Measurements from ENCODE around the gene NPTXR.

NPTXR gene

DNA sequence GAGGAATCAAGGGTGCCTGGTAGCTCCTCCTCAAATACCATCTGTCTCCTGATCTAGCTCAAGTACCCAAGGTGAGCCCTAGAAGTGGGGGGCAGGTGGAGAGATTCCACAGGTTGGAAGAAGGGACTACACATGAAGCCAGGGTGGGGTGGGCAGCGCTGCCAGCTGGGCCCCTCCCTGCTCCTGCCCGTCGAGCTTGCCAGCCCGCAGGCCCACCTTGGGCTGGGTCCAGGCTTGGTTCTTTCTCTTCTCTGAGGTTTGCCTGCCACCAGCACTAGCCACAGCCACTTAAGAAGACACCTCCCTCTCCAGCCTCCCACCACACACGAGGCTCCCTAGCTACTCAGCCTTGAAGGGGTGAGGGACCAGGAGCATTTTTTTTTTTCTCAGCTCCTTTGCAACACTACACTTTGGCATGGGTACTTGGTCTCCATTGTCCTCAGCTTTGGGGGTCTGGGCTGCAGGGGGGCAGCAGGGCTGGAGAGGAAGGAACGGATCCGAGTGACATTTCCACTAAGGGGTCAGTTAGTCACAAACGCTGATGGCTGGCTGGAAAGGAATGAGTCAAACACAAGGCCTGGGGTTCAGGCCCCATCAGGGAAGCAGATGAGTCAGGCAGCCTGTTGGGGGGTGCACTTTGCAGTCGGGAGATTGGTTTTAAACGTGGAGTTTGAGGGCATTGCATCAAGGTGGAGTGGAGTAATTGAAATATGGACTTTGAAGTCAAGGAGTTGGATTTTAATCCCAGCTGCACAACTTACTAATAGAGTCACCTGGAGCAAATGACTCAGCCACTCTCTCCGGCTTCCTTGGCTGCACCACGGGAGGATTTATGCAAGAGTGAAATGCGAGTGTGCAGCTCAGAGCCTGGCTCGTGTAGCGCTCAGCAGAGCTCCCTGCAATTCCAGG is 7.4 kb upstream of the NPTXR start:
- peak; percentile 36 for FAIRE-seq

DNA sequence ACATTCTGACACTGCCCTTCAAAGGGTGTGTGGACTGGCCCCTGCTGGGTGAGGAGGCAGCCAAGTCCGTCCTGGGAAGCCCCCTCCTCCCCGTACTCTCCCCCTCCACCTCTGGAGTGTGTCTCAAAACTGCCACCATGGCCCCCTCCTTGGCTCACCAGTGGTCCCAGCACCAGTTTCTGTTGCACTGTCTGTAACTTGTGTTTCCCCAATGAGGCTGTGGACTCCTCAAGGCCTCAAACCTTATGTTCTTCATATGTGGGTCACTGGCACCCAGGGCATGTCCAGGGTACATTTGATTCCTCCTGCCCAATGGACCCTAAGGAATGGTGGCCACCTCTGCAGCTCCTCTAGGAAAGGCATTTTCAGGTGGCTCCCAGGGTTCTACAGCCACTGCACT is 6.6 kb upstream of the NPTXR start:
- FAIRE-seq = no peak

DNA sequence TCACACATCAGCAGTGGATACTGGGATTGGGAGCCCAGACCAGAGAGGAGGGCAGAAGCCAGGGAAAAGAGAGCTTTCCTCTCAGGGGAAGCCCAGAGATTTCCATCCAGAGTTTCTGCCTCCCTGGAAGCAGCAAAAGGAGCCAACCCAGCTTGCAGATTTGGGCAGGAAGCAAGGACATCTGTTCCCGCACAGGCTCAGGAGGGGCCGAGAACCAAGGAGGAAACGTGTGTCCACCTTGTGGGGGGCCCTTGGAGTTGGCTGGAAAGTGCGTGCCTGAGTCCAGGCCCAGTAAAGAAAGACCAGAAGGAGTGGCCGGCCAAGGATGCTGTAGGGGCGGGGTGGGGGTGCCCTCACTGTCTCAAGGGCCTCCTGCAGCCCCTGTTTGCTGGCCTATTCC is 6.0 kb upstream of the NPTXR start:
- no peak for FAIRE-seq

DNA sequence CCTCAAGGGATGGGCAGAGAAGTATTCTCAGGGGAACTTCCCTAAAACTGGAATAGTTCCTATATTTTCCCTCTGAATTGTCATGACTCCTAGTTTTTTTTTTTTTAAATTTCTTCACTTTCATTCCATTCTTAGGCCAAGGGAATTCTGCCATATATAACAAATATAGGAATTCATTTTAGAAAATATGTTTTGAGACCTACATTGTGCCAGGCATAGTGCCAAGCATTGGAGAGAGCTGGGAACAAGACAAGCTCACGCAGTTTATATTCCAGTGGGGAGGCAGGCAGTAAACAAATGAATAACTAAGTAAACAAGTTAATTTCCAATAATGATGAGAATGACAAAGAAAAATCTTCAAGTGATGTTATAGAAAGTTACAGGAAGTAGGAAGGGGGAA is 2.6 kb upstream of the NPTXR start:
- no peak for FAIRE-seq

DNA sequence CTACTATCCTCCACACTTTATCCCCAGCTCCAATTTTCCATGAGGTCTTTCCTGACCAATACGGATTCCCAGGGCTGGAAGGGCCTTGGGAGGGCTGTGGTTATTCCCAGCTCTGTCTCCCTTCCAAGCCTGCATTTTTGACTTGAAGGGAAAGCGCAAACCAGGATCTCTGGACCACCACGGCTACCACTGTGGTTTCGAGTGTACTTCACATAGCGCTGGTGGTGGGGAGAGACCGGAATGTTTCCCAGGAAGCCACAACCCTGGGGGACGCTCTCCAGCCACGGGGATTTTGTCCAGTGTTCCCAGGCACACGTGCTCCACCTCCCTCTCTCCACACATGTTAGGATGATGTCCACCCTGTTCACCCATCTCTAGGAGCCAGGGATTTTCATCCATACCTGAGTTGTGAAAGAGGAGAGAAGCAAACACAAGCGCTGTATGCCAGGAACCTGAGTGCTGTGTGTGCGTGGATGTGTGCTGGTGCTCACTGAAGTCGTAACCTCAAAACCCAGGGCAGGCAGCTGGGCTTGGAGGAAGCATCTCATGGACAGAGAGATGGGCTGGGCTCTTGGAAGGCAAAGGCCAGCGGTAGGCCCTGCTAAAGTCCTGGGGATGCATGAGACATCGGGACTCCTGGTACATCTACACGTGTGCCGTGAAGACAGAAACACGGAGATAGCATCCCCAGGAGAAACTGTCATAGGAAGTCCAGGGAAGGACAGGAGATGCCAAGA is 1.3 kb upstream of the NPTXR start:
- no peak for FAIRE-seq

DNA sequence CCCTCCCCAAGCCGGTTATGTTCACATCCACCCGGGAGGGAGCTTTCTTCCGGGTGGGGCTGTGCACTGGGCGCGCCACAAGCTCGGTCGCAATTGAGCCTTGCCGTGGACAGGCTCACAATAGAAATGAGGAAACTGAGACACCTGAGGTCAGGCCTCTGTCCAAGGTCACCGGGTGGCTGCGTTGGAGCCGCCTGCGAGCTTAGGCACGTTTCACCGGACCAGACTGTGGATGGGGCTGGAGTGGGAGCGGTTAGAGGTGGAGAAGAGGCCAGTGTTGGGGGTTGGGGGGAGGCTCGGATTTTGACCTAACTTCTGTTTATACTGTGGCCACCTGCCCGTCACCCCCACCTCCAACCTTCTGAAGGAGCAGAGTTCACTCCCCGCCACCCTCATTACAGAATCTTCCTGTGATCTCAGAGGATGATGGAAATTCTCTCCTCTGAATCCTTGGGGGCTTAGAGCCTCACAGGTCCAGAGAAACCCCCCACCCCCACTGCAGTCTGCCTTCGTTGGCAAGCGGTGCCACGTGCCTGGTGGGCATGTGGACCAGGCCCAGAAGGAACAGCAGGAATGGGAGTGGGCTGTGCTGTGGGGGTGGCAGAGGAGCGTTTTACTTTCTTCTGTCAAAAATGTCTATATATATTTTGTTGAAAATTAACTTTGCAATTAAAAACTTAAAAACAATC is 631 bp upstream of the NPTXR start:
- FAIRE-seq = no peak

DNA sequence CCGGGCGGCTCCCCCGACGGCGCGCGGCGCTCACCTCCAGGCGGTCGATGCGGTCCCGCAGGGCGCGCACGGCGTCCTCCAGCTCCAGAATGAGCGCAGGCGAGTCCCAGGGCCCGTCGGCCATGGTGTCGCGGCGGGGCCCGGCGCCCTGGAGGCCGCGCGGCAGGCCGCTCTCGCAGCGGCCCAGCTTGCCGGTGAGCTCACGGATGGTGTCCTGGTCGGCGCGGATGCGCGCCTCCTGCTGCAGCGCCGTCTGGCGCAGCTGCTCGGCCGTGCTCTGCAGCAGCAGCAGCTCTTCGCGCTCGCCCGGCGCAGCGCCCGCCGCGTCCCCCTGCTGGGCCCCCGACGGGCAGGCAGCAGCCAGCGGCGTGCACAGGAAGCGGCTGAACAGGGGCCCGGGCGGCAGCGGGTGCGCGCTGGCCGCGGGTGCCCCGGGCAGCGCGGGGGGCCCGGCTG is 599 bp downstream of the NPTXR start:
- no peak for FAIRE-seq

DNA sequence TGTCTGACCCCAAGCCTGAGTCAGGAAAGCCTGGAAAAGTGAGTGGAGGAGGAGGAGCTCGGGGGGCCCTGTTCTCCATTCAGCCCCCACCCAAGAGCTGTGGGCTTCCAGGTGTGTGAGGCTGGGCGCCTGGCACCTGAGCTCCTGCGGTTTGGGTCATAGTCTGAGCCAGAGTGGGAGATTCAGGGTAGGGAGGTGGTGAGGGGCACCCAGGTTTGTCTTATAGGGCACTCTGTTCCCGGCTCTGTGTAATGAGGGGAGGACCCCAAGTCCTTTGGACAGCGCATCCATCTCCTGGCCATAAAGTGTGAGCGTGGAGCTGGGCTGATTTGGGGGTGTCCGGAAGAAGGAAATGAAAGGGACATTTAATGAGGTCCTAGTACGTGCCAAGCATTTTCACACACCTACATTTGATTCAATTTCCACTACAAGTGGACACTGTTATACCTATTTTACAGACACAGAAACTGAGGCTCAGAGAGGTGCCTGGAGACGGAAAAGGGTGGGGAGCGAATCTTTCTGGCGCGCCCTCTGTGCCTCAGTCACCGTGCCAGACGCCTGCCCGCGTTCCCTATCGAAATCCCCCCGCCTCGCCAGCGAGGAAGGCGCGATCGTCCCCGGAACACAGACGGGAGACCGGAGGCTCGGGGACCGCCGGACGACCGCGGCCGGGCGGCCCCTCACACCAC is 1.2 kb downstream of the NPTXR start:
- FAIRE-seq = no peak

DNA sequence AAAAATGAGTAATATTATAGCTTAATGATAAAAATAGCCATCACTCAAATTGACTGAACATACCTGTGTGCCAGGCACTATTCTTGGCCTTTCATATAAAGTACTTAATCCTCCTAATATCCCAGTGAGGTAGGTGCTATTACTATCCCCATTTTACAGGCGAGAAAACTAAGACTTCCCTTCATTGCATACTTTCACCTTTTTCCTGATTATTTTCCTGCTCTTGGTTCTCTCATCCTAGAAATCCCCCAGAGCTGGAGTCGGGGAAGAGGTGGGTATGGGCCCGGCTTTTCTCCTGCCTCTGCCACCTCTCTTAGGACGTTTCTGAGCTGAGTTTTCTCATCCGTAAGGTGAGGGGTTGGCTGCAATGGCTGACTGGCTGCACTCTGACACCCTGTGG is 2.2 kb downstream of the NPTXR start:
- FAIRE-seq = no peak

DNA sequence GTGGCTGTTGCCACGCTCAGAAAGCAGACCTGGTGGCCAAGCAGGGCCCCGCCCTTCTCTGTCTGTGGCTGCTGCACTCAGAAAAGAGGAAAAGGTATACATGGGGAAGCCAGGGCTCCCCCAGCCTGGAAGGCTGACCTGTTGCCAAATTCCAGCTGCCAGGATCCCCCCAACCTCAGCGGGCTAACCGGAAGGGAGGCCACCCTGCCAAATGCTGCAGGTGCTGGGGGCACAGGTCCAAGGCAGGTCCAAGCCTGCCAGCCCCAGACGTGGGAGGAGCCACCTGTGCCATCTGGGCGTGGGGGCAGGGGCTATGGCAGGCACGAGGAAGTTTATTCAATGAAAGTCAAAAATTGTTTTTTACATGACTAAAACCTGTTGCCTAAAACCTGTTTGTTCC is 2.6 kb downstream of the NPTXR start:
- FAIRE-seq = no peak

DNA sequence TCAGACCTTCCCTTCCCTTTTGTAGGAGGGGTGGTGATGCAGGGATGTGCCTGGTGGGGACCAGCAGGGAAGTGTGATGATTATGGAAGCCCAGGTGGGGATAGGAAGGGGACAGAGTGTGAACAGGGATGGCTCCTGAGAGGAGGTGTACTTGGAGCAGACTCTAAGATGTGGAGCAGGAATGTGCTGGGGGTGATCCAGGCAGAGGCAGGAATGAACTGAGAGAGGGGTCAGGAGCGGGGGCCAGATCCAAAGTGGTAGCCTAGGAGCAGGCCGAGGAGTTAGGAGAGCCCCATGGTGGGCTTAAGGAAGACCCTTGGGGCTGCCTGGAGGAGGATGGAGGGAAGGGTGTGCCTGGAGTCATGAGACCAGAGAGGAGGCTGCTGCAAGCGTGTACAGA is 3.7 kb downstream of the NPTXR start:
- FAIRE-seq = no peak

DNA sequence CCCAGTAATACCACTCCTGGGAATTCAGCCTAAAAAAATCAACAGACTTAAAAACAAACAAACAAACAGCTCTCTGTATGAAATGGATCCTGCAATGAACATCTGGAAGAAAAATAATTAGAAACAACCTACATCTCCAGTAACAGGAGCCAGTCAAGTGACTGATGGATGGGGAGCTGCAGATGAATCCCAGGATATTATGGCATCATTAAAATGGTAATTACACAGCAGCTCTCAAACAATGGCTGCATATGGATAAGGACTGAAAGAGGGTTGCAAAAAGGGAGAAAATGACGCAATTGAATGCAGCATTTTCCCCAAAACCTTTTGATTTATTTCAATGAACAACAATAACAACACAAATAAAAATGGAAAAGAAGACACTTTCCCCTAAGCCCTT is 4.1 kb downstream of the NPTXR start:
- no peak for FAIRE-seq

DNA sequence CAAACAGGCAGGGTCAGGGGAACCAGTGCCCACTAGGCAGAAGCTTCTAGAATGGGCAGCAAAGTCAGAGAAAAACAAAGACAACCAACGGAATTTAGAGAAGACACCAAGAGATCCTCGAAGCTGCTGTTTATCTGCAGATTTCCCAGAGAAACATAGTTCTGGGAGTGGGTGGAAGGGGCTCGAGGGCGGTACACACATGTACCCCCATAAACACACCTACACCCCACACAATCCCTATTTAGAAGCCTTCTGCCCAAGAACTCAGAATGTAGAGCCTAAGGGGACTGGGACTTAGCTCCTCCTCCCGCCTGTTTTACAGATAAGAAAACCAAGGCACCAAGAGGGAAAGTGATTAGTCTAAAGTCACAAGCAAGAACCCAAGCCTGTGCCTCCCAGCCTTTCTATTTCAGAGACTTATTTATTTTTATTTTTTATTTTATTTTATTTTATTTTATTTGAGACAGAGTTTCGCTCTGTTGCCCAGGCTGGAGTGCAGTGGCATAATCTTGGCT is 6.4 kb downstream of the NPTXR start:
- FAIRE-seq = no peak

DNA sequence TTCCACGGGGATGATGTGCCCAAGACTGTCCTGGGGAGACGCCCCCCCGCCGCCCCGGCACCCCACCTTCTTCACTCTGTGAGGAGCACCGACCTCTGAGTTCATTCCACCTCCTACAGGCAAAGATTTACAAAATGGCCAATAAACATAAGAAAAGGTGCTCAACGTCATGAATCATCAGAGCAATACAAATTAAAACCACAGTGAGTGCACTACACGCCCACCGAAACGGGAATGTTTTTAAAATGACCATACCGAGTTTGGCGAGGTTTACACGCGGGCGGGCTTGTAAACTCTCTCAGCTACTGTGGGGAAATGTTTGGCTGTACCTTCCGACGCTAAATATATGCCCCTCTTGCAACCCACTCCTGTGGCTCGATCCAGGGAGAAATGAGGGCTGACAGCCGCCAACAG is 7.9 kb downstream of the NPTXR start:
- no peak for FAIRE-seq

DNA sequence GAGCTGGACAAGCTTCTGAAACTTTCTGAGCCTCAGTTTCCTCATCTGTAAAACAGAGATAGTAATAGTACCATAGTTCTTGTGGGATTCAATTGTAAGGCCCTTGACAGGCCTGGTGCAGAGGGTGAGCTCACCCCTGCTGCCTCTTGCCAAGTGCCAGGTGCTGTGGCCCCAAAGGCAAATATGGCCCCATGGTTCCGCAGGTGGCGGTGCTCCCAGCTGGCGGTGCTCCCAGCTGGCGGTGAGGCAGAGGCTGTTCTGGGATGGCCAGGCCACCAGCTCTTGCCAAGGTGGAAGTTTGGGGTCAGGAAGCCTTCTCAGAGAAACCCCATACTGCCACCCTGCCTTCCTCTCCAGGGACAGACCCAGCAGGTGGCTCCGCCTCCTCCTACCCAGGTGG is 8.8 kb downstream of the NPTXR start:
- no peak for FAIRE-seq

DNA sequence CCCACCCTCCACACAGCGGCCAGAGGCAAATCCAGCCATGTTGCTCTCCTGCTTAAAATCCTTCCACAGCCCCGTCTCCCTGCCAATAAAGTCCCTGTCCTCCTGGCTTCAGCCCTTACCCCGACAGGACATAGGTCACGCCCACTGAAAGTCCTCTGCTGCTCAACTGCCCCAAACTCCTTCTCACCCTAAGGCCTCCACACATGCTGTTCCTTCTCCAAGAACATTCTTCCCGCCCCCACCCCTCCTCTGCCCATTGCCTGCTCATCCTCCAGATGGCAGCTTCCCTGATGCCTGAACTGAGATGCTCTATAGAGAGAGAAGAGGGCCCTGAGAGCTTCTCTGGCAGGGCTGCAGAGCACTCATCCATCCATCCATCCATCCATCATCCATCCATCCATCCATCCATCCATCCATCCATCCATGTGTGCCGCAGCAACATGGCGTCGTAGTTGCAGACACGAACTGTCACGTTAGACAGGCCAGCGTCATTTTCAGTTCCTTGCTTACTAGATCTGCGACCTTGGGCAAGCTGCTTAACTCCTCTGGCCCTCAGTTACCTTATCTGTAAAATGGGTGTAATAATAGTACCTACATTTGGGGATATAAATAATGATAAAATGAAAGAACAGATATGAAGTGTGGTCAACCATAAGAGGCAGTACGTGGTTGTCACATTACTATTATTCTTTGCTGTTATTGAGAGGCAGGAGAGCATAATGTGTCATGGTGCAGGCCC is 9.4 kb downstream of the NPTXR start:
- no peak for FAIRE-seq

DNA sequence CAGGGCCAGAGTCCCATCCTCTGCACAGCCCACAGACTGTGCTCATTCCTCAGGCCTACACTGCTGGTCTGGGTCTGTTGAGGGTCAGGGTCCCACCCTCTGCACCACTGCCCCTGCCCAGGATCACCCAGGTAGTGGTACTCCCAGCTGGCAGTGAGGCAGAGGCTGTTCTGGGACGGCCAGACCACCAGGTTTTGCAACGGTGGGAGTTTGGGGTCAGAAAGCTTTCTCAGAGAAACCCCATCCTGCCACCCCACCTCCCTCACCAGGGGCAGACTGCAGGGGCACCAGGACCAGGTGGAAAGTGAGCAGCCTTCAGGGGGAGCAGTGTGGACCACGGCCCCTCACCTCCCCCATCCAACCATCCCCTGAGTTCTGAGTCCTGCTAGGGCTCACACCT is 10.8 kb downstream of the NPTXR start:
- FAIRE-seq = no peak

DNA sequence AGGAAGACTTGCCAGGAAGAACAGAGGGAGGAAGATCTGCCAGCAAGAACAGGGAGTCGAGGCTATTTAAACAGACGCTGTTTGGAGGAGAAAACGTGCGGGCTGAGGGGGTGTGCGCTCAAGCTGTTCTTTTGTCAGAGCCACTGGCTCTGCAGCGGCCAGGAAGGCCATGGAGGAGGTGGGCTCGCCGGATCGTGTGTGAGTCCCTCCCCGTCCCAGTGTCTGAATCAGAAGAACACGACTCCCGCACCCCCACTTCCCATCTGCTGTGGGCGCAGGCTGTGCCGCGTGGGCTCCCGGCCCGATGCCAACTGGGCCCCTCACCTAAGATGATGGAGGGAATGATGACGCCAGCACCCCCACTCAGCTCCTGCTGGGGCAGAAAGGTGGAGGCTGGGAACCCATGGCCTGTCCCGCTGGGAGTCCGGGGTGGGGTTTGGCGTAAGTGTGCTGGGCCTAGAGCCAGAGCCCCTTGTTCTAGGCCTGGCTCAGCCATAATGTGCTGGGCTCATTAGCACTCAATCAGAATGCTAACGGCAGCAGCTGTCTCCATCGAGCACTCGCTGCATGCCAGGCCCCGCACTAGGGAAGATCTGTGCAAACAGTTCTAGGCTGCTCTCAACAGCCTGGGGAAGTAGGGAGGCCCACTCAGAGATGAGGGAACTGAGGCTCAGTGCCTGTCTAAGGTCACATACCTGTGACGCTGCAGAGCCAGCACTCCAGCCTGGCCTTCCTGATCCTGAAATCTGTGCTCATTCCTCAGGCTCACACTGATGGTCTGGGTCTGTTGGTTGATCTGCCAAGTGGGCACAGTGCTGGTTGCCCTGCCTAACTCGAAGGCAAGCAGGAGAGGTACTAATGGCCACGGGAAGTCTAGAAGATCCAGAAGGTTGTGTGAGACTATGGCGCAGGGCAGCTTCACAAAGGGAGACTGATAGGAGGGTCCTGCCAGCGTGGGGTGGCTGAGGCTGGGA is 11.5 kb downstream of the NPTXR start:
- no peak for FAIRE-seq

DNA sequence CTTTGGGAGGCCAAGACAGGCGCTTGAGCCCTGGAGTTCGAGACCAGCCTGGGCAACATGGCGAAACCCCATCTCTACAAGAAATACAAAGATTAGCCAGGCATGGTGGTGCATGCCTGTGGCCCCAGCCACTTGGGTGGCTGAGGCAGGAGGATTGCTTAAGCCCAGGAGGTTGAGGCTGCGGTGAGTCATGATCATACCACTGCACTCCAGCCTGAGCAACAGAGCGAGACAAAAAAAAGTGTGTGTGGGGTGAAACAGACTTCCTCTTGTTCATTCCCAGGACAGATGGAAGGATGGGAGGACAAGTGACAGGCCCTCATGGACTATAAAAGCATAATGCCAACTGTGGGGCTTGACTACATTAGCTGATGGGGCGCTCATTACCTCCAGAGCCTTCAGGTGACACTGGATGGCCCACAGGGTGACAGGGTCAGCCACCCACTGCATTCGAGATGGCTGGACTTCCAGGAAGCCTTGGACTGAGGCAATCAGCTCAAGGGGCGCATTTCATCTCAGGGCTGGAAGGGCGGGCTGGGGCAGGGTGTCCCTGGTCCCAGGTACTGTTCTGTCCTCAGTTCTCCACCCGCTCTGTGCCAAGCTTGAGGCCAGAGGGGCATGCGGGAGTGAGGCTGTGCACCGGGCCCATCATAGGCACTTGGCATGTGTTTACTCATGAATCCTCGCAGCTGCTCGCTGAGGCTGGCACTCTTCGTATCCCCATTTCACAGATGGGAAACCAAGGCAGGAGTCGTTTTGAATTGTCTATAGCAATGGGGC is 12.5 kb downstream of the NPTXR start:
- no peak for FAIRE-seq

DNA sequence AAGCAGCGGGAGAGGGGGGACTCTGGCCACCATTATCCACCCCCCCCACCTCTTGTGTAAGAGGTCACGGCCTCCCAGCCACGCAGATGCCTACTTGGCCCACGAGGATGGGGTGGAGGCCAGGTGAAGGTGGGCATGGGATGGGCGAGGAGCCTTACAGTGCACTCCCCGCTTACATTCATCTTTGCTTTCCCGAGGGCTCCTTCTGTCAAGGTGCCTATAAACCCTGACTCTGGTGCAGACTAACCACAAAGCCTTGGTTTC is 13.1 kb downstream of the NPTXR start:
- FAIRE-seq = no peak

Data from G401.6 (cell line).